GM12865 (cell line): ENCODE results near the gene XRN2.
A peak's percentile ranks its signal among the peaks of the same experiment; 100 is the strongest.

ENCODE experiments used
- DNase-seq: peaks from one replicate; pipeline ENCODE4 v3.0.0; 2010; ENCODE audit warnings: low read depth
- H3K4me3 ChIP-seq: 2 replicates; pipeline ENCODE4 v1.5.1; 2011; ENCODE audit warnings: mild to moderate bottlenecking, low read depth, low read length, control low read depth
- CTCF ChIP-seq: IDR thresholded peaks from 2 replicates; pipeline ENCODE4 v1.5.1; 2011; ENCODE audit warnings: low read length, control low read depth, low read depth, inconsistent platforms; ENCODE audit not compliant: insufficient read depth; ENCODE audit errors: missing control alignments

Gene XRN2

GRCh38 chr20:21269772-21270171 is 33.4 kb upstream of the XRN2 start:
- no peak overlapping the region for H3K4me3 ChIP-seq
- peak; percentile 26 for DNase-seq
- no peak for TF ChIP-seq CTCF

DNA sequence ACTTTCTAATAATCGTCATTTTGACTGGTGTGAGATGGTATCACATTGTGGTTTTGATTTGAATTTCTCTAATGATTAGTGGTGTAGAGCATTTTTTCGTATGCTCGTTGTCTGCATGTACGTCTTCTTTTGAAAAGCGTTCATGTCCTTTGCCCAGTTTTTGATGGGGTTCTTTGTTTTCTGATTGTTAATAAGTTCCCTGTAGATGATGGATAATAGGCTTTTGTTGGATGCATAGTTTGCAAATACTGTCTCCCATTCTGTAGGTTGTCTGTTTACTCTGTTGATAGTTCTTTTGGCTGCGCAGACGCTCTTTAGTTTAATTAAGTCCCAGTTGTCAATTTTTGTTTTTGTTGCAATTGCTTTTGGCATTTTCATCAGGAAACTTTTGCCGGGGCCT is 32.3 kb upstream of the XRN2 start:
- no peak overlapping the region for H3K4me3 ChIP-seq
- DNase-seq, result no peak
- no peak for TF ChIP-seq CTCF

GRCh38 chr20:21272279-21272678 is 30.9 kb upstream of the XRN2 start:
- no peak for TF ChIP-seq CTCF
- DNase-seq, result peak; percentile 51
- H3K4me3 ChIP-seq, result no peak overlapping the region

- DNase-seq, result peak; percentile 29
- TF ChIP-seq CTCF, result no peak
- no peak overlapping the region for H3K4me3 ChIP-seq
Observed at GRCh38 chr20:21272679-21273078, 30.5 kb upstream of the XRN2 start.

DNA sequence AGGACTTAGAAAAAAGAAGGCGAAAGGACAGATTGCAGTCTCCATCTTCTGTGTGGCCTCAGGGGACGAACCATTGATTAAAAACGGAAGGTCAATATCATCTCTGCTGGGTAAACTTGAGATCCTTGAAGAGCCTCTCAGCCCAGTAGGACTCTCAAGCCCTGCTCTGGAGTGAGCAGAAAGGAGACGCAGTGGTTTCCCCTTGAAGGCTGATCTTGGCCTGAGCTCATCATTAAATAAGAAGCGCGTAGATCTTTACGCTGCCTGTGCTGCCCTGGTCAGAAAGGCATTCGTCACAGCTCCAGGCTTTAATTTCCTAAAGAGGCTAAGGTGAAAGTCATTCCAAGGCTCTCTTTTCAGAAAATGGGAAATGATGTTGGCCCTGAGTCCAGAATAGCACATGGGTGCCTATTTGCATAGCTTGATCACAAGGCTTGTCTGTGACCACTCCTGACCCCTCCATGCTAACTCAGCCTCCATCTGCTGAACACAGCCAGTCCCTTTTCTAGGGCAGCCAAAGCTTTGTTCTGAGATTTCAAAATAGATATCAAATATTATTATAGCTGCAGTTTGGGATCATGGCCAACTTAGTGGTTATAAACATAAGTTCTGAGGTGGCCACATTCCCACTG is 29.3 kb upstream of the XRN2 start:
- DNase-seq, result no peak
- no peak overlapping the region for H3K4me3 ChIP-seq
- no peak for TF ChIP-seq CTCF

- DNase-seq, result no peak
- H3K4me3 ChIP-seq, result no peak overlapping the region
- TF ChIP-seq CTCF, result no peak
Observed at GRCh38 chr20:21278829-21279228, 24.3 kb upstream of the XRN2 start.
